HG03280 (cell line): ENCODE measurements around the gene STEAP1B.
"Not testable (repeated sequence)": the region's sequence is repeated elsewhere in the genome, so short reads cannot be mapped to it uniquely, and the experiment has no call there.

Experiments
- ATAC-seq: cut with Tn5 transposase; IDR thresholded peaks from one replicate; pipeline ENCODE4 v1.9.1; 2021; ENCODE audit warnings: mild to moderate bottlenecking, moderate library complexity; ENCODE audit not compliant: unreplicated experiment

STEAP1B gene

GRCh38 chr7:22457471-22457870 lies 42.5 kb downstream of the STEAP1B start:
- no peak for ATAC-seq

GRCh38 chr7:22454446-22454845 lies 45.5 kb downstream of the STEAP1B start:
- no peak for ATAC-seq

GRCh38 chr7:22452960-22453558 lies 46.9 kb downstream of the STEAP1B start:
- ATAC-seq, result no peak

- ATAC-seq, result no peak
These were observed 47.6 kb downstream of the STEAP1B start for GRCh38 chr7:22452142-22452959.

- not testable (repeated sequence) for ATAC-seq
These were observed 50.0 kb downstream of the STEAP1B start for GRCh38 chr7:22450013-22450412.

GRCh38 chr7:22447762-22448161 lies 52.2 kb downstream of the STEAP1B start:
- peak; percentile 90 for ATAC-seq

GRCh38 chr7:22447008-22447407 lies 53.0 kb downstream of the STEAP1B start:
- peak; percentile 42 for ATAC-seq

GRCh38 chr7:22445853-22446252 lies 54.1 kb downstream of the STEAP1B start:
- ATAC-seq, result no peak

- ATAC-seq, result no peak
These were observed 54.7 kb downstream of the STEAP1B start for GRCh38 chr7:22445140-22445743.

- ATAC-seq, result no peak
These were observed 55.6 kb downstream of the STEAP1B start for GRCh38 chr7:22444181-22444971.

- no peak for ATAC-seq
These were observed 56.4 kb downstream of the STEAP1B start for GRCh38 chr7:22443370-22444180.

GRCh38 chr7:22442882-22443369 lies 57.1 kb downstream of the STEAP1B start:
- no peak for ATAC-seq

GRCh38 chr7:22442187-22442881 lies 57.7 kb downstream of the STEAP1B start:
- ATAC-seq, result no peak

- ATAC-seq, result no peak
These were observed 58.8 kb downstream of the STEAP1B start for GRCh38 chr7:22441157-22441556.

- ATAC-seq, result peak; percentile 64
These were observed 61.0 kb downstream of the STEAP1B start for GRCh38 chr7:22438994-22439393.

GRCh38 chr7:22436552-22436951 lies 63.4 kb downstream of the STEAP1B start:
- ATAC-seq, result not testable (repeated sequence)

- no peak for ATAC-seq
These were observed 64.3 kb downstream of the STEAP1B start for GRCh38 chr7:22435720-22436119.

- ATAC-seq, result peak; percentile 76
These were observed 64.9 kb downstream of the STEAP1B start for GRCh38 chr7:22435105-22435504.

GRCh38 chr7:22433710-22434460 lies 66.1 kb downstream of the STEAP1B start:
- ATAC-seq, result no peak
